Measurements from ENCODE around the gene HFE. TPM values are rescaled to one million over a fixed set of nuclear protein-coding genes. Genes with fewer than 3 reads are reported as not detected.

The HFE gene
- total and polyA plus RNA-seq, 10 of the 15 experiments (the other 5 are each of a cell fraction or from before 2014, with no cell fraction given), result 0.52 to 5.9 (median 1.7) TPM

DNA sequence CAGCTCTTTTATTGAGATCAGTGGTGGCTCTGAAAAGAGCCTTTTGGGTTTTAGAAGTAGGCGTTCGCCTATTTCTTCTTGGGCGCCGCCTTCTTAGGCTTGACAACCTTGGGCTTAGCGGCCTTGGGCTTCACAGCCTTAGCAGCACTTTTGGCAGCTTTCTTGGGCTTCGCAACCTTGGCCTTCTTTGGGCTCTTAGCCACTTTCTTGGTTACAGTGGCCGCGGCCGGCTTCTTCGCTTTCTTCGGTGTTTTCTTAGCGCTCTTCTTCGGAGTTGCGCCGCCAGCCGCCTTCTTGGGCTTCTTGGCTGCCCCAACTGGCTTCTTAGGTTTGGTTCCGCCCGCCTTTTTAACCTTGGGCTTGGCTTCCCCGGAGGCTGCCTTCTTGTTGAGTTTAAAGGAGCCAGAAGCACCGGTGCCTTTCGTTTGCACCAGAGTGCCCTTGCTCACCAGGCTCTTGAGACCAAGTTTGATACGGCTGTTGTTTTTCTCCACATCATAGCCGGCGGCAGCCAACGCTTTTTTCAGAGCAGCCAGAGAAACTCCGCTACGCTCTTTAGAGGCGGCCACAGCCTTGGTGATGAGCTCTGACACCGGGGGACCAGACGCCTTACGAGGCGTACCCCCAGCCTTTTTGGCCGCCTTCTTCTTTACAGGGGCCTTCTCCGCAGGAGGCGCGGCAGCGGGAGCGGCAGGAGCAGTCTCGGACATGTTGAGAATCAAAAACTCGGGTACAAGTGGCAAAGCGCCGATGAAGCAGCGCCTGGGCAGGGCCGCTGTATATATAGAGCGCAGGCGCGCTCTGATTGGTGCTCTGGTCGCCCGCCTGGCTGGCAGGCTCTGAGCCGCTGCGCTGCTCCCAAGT is 31.3 kb upstream of the HFE start (continued):
- peak; percentile 71; the same call in 1 of the 2 replicates for TF ChIP-seq STAT1 (conservative IDR thresholded peaks at IDR 0.05)
- TF ChIP-seq ZNF24 (IDR thresholded peaks at IDR 0.05), result 0 out of 2 replicates have a peak, but pooled peaks have one; percentile 60
- no peak for TF ChIP-seq NR2F1 (conservative IDR thresholded peaks at IDR 0.05)
- TF ChIP-seq, protein P1, sequence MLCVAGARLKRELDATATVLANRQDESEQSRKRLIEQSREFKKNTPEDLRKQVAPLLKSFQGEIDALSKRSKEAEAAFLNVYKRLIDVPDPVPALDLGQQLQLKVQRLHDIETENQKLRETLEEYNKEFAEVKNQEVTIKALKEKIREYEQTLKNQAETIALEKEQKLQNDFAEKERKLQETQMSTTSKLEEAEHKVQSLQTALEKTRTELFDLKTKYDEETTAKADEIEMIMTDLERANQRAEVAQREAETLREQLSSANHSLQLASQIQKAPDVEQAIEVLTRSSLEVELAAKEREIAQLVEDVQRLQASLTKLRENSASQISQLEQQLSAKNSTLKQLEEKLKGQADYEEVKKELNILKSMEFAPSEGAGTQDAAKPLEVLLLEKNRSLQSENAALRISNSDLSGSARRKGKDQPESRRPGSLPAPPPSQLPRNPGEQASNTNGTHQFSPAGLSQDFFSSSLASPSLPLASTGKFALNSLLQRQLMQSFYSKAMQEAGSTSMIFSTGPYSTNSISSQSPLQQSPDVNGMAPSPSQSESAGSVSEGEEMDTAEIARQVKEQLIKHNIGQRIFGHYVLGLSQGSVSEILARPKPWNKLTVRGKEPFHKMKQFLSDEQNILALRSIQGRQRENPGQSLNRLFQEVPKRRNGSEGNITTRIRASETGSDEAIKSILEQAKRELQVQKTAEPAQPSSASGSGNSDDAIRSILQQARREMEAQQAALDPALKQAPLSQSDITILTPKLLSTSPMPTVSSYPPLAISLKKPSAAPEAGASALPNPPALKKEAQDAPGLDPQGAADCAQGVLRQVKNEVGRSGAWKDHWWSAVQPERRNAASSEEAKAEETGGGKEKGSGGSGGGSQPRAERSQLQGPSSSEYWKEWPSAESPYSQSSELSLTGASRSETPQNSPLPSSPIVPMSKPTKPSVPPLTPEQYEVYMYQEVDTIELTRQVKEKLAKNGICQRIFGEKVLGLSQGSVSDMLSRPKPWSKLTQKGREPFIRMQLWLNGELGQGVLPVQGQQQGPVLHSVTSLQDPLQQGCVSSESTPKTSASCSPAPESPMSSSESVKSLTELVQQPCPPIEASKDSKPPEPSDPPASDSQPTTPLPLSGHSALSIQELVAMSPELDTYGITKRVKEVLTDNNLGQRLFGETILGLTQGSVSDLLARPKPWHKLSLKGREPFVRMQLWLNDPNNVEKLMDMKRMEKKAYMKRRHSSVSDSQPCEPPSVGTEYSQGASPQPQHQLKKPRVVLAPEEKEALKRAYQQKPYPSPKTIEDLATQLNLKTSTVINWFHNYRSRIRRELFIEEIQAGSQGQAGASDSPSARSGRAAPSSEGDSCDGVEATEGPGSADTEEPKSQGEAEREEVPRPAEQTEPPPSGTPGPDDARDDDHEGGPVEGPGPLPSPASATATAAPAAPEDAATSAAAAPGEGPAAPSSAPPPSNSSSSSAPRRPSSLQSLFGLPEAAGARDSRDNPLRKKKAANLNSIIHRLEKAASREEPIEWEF (IDR thresholded peaks at IDR 0.05; ENCODE audit: insufficient replicate concordance, low read depth, low read length), result no peak
- no peak for TF ChIP-seq ZNF622 (IDR thresholded peaks at IDR 0.05)
- TF ChIP-seq EGR1 (IDR thresholded peaks at IDR 0.05; ENCODE audit: borderline replicate concordance in 1 of 2, low read depth in 2 of 2, low read length in 2 of 2), result peak; percentile 6 to 54
- TF ChIP-seq, protein P2, sequence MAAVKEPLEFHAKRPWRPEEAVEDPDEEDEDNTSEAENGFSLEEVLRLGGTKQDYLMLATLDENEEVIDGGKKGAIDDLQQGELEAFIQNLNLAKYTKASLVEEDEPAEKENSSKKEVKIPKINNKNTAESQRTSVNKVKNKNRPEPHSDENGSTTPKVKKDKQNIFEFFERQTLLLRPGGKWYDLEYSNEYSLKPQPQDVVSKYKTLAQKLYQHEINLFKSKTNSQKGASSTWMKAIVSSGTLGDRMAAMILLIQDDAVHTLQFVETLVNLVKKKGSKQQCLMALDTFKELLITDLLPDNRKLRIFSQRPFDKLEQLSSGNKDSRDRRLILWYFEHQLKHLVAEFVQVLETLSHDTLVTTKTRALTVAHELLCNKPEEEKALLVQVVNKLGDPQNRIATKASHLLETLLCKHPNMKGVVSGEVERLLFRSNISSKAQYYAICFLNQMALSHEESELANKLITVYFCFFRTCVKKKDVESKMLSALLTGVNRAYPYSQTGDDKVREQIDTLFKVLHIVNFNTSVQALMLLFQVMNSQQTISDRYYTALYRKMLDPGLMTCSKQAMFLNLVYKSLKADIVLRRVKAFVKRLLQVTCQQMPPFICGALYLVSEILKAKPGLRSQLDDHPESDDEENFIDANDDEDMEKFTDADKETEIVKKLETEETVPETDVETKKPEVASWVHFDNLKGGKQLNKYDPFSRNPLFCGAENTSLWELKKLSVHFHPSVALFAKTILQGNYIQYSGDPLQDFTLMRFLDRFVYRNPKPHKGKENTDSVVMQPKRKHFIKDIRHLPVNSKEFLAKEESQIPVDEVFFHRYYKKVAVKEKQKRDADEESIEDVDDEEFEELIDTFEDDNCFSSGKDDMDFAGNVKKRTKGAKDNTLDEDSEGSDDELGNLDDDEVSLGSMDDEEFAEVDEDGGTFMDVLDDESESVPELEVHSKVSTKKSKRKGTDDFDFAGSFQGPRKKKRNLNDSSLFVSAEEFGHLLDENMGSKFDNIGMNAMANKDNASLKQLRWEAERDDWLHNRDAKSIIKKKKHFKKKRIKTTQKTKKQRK (IDR thresholded peaks at IDR 0.05; ENCODE audit: low read depth, low read length), result no peak
- TF ChIP-seq, protein P3, sequence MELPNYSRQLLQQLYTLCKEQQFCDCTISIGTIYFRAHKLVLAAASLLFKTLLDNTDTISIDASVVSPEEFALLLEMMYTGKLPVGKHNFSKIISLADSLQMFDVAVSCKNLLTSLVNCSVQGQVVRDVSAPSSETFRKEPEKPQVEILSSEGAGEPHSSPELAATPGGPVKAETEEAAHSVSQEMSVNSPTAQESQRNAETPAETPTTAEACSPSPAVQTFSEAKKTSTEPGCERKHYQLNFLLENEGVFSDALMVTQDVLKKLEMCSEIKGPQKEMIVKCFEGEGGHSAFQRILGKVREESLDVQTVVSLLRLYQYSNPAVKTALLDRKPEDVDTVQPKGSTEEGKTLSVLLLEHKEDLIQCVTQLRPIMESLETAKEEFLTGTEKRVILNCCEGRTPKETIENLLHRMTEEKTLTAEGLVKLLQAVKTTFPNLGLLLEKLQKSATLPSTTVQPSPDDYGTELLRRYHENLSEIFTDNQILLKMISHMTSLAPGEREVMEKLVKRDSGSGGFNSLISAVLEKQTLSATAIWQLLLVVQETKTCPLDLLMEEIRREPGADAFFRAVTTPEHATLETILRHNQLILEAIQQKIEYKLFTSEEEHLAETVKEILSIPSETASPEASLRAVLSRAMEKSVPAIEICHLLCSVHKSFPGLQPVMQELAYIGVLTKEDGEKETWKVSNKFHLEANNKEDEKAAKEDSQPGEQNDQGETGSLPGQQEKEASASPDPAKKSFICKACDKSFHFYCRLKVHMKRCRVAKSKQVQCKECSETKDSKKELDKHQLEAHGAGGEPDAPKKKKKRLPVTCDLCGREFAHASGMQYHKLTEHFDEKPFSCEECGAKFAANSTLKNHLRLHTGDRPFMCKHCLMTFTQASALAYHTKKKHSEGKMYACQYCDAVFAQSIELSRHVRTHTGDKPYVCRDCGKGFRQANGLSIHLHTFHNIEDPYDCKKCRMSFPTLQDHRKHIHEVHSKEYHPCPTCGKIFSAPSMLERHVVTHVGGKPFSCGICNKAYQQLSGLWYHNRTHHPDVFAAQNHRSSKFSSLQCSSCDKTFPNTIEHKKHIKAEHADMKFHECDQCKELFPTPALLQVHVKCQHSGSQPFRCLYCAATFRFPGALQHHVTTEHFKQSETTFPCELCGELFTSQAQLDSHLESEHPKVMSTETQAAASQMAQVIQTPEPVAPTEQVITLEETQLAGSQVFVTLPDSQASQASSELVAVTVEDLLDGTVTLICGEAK (IDR thresholded peaks at IDR 0.05; ENCODE audit: borderline replicate concordance), result peak; percentile 63; the same call in 1 of the 2 replicates
- TF ChIP-seq TCF12 (IDR thresholded peaks at IDR 0.05; ENCODE audit: low read depth, low read length), result peak; percentile 18; the same call in 1 of the 2 replicates
- TF ChIP-seq RB1 (IDR thresholded peaks at IDR 0.05; ENCODE audit: borderline replicate concordance), result peak; percentile 51; the same call in 1 of the 2 replicates
- peak; percentile 58; the same call in 1 of the 2 replicates for TF ChIP-seq TCF7 (IDR thresholded peaks at IDR 0.05; ENCODE audit: borderline replicate concordance)
- TF ChIP-seq, protein P4, sequence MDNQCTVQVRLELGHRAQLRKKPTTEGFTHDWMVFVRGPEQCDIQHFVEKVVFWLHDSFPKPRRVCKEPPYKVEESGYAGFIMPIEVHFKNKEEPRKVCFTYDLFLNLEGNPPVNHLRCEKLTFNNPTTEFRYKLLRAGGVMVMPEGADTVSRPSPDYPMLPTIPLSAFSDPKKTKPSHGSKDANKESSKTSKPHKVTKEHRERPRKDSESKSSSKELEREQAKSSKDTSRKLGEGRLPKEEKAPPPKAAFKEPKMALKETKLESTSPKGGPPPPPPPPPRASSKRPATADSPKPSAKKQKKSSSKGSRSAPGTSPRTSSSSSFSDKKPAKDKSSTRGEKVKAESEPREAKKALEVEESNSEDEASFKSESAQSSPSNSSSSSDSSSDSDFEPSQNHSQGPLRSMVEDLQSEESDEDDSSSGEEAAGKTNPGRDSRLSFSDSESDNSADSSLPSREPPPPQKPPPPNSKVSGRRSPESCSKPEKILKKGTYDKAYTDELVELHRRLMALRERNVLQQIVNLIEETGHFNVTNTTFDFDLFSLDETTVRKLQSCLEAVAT (IDR thresholded peaks at IDR 0.05), result peak; percentile 100
- peak; percentile 51; the same call in 1 of the 2 replicates for TF ChIP-seq TBL1XR1 (IDR thresholded peaks at IDR 0.05; ENCODE audit: low read depth, low read length)
- no peak for TF ChIP-seq CBX3 (IDR thresholded peaks at IDR 0.05; ENCODE audit: borderline replicate concordance, low read depth)

All from GM12878 (cell line).